GM21367 (cell line): ENCODE results near the gene FIBIN.

Experiments used
- ATAC-seq: cut with Tn5 transposase; IDR thresholded peaks from one replicate; pipeline ENCODE4 v1.9.1; 2021; ENCODE audit not compliant: unreplicated experiment

The FIBIN gene

GRCh38 chr11:27020751-27021150 lies 26.8 kb downstream of the FIBIN start:
- ATAC-seq: no peak

DNA sequence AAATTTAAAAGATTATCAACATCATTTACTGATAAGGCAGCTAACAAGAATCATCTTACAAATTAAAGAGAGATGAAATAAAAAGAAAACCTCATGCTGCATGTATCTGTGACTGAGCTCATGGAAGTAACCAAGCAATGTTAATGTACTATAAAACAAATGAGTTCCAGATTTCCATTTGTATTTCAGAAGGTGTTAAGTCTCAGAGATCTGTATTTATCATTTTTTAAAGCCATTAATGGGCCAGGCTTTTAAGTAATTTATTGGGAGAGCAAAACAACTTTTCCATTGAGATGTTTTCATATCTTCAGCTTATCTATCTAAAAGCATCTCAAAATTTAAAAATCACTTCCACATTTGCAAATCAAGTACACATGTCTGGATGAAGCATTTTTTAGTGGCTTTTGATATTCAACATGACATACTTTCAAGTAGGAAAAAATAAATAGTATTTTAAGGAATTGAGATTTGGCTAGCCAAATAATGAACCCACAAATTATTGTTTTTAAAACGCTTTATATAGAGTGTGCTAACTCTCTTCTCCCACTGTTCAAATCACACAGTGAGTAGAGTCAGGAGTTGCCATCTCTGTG lies 28.8 kb downstream of the FIBIN start:
- ATAC-seq: no peak

DNA sequence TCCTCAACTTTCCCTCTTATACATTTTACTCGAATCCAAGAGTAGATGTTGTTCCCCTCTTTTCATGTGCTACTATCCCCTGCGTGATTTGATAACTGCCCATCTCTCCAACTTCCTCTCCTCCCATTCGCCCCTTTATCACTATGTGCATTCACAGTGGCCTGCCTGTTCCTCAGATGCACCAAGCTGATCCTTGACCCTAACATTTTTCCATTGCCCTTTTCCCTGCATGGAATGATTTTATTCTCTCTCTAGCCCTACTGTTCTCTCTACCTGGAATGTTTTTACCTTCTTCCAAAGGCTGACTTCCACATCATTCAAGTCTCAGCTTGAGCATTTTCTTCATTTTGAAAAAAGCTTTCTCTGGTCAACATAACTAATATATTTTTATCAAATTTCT lies 31.0 kb downstream of the FIBIN start:
- ATAC-seq: no peak

DNA sequence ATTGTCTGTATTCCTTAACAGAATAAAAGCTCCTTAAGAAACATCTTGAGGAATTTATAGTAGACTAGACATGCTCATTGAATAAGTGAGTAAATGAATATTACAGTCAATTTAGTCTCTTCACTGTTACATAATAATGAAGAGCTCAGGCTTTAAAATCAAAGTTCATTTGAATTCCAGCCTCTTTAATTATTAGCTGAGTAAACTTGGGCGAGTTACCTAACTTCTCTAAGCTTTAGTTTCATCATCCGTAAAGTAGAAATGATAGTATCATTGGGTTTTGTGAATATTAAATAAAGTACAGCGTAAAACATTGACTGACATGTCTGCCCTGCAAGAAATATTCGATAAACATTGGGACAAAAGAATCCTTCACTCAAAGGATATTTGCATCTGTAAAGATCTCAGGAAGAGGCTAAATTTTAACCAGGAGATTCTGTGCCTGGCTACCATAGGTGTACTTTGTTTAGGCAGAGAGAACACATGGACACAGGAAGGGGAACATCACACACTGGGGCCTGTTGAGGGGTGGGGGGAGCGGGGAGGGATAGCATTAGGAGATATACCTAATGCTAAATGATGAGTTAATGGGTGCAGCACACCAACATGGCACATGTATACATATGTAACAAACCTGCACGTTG lies 31.5 kb downstream of the FIBIN start:
- ATAC-seq: no peak

GRCh38 chr11:27025957-27026733 lies 32.2 kb downstream of the FIBIN start:
- ATAC-seq: no peak

DNA sequence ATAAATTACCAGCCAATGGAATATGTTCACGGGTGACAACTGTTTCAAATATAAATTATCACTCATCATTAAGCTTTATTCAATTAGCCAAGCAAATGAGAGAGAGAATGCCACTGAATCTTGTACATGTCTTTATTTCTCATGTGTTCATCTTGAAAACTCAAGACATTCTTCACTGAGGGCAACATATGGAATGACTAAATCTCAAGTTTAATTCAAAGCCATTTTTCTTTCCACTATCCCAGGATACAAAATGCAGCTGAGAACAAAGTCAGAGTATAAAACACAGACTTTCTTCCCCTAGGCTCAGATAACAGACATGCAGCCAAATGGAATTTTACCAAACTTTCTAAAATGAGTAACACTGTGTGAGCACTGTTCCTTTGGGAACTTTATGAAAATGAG lies 34.7 kb downstream of the FIBIN start:
- ATAC-seq: no peak

DNA sequence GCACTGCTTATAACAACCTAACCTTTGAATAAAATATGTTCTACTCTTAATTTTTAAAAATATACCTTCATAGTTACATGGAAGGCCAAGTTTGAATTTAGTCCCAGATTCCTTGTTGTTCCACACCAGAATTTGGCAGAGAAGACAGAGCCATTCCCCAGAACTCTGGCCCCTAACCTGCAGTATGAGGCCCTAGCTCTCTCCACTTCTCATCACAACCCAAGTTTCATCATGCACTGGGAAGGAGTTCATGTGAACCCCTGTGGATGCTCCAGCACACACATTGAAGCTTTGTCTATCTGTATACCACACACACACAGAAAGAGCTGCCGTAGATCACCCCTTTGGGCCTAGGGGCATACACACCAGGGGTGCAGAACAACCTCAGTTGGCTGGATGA lies 36.1 kb downstream of the FIBIN start:
- ATAC-seq: no peak

DNA sequence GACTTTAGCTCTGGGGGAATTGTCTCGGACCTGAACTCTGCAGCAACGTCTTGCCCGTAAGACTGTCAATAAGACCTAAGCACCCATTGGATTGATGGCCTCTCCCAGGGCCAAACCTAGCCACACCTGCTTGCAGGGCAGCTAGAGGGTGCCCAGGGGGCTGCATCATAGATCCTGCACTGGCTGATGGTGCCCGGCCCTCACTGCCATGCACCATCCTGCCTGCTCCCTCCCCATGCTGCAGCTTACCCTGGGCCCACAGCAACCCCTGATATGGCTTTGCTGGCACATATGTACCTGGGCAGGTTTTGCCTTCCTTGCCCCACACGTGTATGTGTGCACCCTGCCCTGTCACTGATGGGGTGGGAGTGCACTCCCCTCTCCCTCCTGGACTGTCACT lies 37.8 kb downstream of the FIBIN start:
- no peak for ATAC-seq

- no peak for ATAC-seq
These were observed 46.0 kb downstream of the FIBIN start for GRCh38 chr11:27039873-27040272.

- no peak for ATAC-seq
These were observed 46.6 kb downstream of the FIBIN start, which contains the start of gene BBOX1 for GRCh38 chr11:27040302-27041115. TSS of gene BBOX1 (plus strand) at chr11:27040815. CDS start at chr11:27055431, 14,616 bp downstream.

DNA sequence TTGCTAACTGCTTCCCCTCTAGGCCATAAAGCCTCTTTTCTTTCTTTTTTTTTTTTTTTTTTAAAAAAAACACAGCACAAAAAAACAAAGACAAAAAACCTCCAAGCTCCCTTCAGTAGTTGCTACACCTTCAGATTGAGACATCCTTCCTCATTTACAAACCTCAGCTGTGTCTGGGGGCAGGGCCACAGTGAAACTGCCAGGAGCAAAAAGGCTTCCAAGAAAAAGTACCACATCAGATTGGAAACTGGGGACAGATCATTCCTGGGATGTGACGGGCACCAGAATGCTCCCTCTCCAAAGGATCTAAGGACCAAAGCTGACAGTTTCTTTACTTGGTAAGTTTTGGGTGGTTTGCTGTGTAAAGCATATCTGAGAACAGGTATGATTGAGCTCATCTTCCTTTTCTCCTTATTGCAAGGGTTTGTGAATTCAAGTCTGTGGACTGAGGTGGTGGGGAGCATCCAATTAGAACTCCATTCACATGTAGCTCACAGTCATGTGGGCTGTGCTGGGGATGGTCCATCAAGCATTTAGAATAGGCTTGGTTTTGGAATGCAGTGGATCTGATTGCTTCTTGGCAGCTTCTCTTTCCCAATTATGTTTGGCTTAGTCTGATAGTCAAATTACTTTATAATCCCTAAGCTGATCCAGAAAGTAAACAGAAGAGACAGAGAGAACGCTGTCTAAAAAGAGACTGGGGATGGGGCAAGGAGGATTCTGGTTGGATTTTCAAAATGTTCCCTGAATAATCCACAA lies 47.4 kb downstream of the FIBIN start:
- ATAC-seq: no peak
